ENCODE data around the gene SMARCD1.

Gene SMARCD1

DNA sequence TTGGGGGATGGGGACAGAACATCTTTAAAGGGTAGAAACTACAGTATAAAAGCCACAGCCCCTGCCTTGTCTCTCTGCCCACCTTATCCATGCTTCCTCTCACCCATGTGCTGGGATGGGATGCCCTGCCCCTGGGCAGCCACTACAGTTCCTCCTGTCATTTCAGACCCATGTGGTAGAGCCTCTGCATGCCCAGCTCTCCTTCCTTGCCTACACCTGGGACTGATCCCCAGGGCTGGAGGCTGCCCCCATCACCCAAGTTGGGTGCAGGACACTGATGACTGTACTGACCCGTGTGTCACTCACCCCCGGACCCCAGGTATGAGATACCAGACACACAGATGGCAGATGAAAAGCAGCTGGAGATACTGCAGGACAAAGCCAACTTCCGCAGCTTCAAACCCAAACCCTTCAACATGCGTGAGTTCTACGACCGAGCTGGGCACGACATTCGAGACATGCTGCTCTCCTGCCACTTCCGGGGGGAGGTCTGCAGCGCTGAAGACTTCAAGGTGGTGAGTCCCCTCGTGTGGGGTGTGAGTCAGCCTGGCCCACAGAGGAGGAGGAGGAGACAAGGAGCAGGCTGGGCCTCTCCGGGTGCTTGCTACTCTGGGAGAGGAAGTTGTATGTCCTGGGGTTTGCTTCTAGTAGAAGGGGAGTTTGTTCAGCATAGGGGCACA lies 25.6 kb upstream of the SMARCD1 start:
- no peaks in the 10 kb centered on the region for H3K9me3 ChIP-seq (ENCODE audit: control insufficient read depth, low read length)
- peaks cover 16% of the 10 kb centered on the region for H3K4me1 ChIP-seq (ENCODE audit: control insufficient read depth, insufficient read depth, low read length)
- H3K36me3 ChIP-seq (ENCODE audit: control insufficient read depth, insufficient read depth, low read length) = no peaks in the 10 kb centered on the region
- H3K4me3 ChIP-seq (ENCODE audit: low read length) = no peak overlapping the region
- H3K27me3 ChIP-seq (ENCODE audit: control insufficient read depth, insufficient read depth, low read length) = peaks cover 21% of the 10 kb centered on the region
- H3K9ac ChIP-seq (ENCODE audit: low read length) = no peak overlapping the region

DNA sequence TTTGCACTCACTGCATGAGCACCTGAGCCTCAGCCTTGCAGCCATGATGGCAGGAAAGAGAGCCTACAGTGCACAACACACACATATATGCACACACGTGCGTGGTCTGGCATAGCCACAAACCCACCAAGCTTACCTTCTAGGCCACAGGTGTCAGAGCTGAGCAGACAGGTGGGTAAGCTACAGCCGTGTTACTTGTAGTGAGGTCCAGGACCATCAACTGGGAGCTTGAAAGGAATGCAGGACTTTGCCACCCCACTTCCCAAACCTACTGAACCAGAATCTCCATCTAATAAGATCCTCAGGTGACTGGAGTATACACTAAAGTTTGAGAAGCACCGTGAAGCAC lies 25.0 kb upstream of the SMARCD1 start:
- H3K27me3 ChIP-seq (ENCODE audit: control insufficient read depth, insufficient read depth, low read length) = peaks cover 21% of the 10 kb centered on the region
- H3K9ac ChIP-seq (ENCODE audit: low read length) = no peak overlapping the region
- H3K4me1 ChIP-seq (ENCODE audit: control insufficient read depth, insufficient read depth, low read length) = peaks cover 16% of the 10 kb centered on the region
- no peaks in the 10 kb centered on the region for H3K9me3 ChIP-seq (ENCODE audit: control insufficient read depth, low read length)
- H3K36me3 ChIP-seq (ENCODE audit: control insufficient read depth, insufficient read depth, low read length) = no peaks in the 10 kb centered on the region
- H3K4me3 ChIP-seq (ENCODE audit: low read length) = no peak overlapping the region

DNA sequence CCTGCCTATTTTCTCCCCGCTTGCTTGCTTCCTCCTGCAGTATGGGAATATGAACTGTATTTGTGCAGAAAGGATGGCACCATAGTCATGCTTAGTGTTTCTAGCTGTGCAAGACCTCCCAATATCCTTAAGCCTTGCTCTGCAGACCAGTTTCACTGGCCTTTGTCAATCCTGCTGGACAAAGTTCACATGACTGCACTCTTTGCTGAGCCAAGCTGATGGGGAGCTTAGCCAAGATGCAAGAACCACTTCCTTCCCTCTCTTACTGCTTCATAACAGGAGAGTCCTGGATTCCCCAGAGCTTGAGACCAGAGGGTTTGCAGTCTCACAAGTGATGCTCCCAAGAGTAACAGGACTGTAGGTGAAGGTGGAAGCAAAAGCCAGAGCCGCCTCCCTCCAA lies 24.0 kb upstream of the SMARCD1 start:
- peaks cover 9% of the 10 kb centered on the region for H3K4me1 ChIP-seq (ENCODE audit: control insufficient read depth, insufficient read depth, low read length)
- no peak overlapping the region for H3K9ac ChIP-seq (ENCODE audit: low read length)
- H3K4me3 ChIP-seq (ENCODE audit: low read length) = no peak overlapping the region
- no peaks in the 10 kb centered on the region for H3K36me3 ChIP-seq (ENCODE audit: control insufficient read depth, insufficient read depth, low read length)
- H3K27me3 ChIP-seq (ENCODE audit: control insufficient read depth, insufficient read depth, low read length) = peaks cover 19% of the 10 kb centered on the region
- H3K9me3 ChIP-seq (ENCODE audit: control insufficient read depth, low read length) = no peaks in the 10 kb centered on the region

DNA sequence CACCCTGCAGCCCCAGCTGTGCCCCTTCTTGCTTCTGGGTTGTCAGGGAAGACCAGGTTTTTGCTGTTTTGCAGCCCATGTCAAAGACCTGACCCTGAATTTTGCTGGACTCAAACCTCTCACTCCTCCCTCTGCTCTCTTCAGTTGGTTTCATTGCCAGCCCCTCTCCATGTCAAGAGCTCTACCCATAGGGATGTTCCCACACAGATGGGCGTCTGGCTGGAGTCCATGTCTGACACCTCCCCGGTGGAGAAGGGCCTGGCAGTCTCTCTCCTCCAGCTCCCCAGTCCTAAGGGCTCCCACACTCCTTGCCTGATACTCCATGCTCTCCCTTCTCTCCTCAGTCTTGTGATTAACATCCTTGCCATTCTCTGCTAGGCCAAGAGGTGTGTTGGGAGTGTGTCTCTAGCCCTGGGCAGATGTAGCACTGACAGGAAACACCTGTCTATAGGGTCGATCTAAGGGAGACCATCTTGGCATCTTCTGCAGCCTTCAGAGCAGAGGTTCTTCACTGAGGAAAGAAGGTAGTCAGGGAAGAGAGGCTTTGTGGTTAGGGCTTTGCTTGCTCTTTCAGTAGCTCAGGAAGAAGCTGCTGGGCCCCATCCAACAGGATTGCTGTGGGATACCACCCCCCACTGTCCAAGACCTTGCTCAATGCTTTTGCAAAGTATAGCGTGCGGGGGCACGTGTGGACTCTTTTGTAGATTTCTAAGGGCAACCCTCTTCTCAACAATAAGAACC lies 23.0 kb upstream of the SMARCD1 start:
- Histone ChIP-seq H3K9ac (ENCODE audit: low read length) (no peak overlapping the region), H3K36me3 (ENCODE audit: control insufficient read depth, insufficient read depth, low read length) (no peaks in the 10 kb centered on the region), H3K27me3 (ENCODE audit: control insufficient read depth, insufficient read depth, low read length) (peaks cover 9% of the 10 kb centered on the region), H3K4me3 (ENCODE audit: low read length) (no peak overlapping the region), H3K9me3 (ENCODE audit: control insufficient read depth, low read length) (no peaks in the 10 kb centered on the region), H3K4me1 (ENCODE audit: control insufficient read depth, insufficient read depth, low read length) (no peaks in the 10 kb centered on the region)

DNA sequence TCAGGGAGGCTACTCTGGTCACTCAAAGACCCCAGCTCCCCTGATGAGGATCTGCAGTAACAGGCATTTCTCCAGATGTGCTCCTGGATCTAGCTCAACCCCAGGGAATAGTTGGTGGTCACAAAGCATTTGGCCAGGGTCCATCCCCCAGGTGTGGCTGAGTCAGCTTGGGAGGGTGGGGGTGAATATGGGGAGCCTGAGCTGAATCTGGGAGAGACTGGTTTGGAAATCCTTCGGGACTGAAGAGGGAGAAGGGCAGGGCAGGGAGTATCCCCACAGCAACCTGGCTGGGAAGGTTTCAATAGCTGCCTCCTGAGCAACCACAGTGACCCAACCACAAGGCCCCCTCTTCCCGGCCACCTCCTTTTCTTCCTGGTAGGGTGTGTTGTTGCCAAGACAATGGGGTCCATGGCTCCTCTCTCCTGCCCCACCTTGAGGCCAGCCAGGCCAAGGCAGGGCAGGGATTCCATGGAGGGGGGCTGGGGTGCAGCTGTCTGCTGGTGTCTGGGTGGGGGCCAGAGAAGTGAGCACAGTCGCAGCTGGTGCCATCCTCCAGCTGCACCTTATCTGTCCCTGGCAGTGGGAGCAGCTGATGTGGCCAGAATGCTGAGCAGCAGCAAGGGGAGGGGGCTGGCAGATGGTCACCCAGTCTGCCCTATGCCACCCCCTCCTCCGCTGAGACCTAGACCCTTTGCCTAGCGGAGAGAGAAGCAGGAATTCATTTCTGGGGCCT lies 22.2 kb upstream of the SMARCD1 start:
- Histone ChIP-seq H3K36me3 (ENCODE audit: control insufficient read depth, insufficient read depth, low read length) (no peaks in the 10 kb centered on the region), H3K4me3 (ENCODE audit: low read length) (no peak overlapping the region), H3K4me1 (ENCODE audit: control insufficient read depth, insufficient read depth, low read length) (no peaks in the 10 kb centered on the region), H3K27me3 (ENCODE audit: control insufficient read depth, insufficient read depth, low read length) (peaks cover 8% of the 10 kb centered on the region), H3K9ac (ENCODE audit: low read length) (no peak overlapping the region), H3K9me3 (ENCODE audit: control insufficient read depth, low read length) (no peaks in the 10 kb centered on the region)

GRCh38 chr12:50065726-50066310 lies 19.3 kb upstream of the SMARCD1 start:
- H3K9me3 ChIP-seq (ENCODE audit: control insufficient read depth, low read length) = no peaks in the 10 kb centered on the region

GRCh38 chr12:50066402-50066801 lies 18.7 kb upstream of the SMARCD1 start:
- no peaks in the 10 kb centered on the region for H3K36me3 ChIP-seq (ENCODE audit: control insufficient read depth, insufficient read depth, low read length)
- peaks cover 7% of the 10 kb centered on the region for H3K4me1 ChIP-seq (ENCODE audit: control insufficient read depth, insufficient read depth, low read length)
- no peak overlapping the region for H3K4me3 ChIP-seq (ENCODE audit: low read length)
- no peaks in the 10 kb centered on the region for H3K27me3 ChIP-seq (ENCODE audit: control insufficient read depth, insufficient read depth, low read length)
- H3K9ac ChIP-seq (ENCODE audit: low read length) = no peak overlapping the region
- H3K9me3 ChIP-seq (ENCODE audit: control insufficient read depth, low read length) = no peaks in the 10 kb centered on the region

More at GRCh38 chr12:50065726-50066310, 19.3 kb upstream of the SMARCD1 start:
- Histone ChIP-seq H3K4me3 (ENCODE audit: low read length) (no peak overlapping the region), H3K9ac (ENCODE audit: low read length) (no peak overlapping the region), H3K36me3 (ENCODE audit: control insufficient read depth, insufficient read depth, low read length) (no peaks in the 10 kb centered on the region), H3K4me1 (ENCODE audit: control insufficient read depth, insufficient read depth, low read length) (peaks cover 7% of the 10 kb centered on the region), H3K27me3 (ENCODE audit: control insufficient read depth, insufficient read depth, low read length) (no peaks in the 10 kb centered on the region)

- Histone ChIP-seq H3K27me3 (ENCODE audit: control insufficient read depth, insufficient read depth, low read length) (no peaks in the 10 kb centered on the region), H3K4me1 (ENCODE audit: control insufficient read depth, insufficient read depth, low read length) (peaks cover 7% of the 10 kb centered on the region), H3K4me3 (ENCODE audit: low read length) (no peak overlapping the region), H3K9me3 (ENCODE audit: control insufficient read depth, low read length) (no peaks in the 10 kb centered on the region), H3K9ac (ENCODE audit: low read length) (no peak overlapping the region), H3K36me3 (ENCODE audit: control insufficient read depth, insufficient read depth, low read length) (no peaks in the 10 kb centered on the region)
These were observed 16.1 kb upstream of the SMARCD1 start for GRCh38 chr12:50069069-50069468.

- Histone ChIP-seq H3K9ac (ENCODE audit: low read length) (no peak overlapping the region), H3K4me1 (ENCODE audit: control insufficient read depth, insufficient read depth, low read length) (peaks cover 7% of the 10 kb centered on the region), H3K27me3 (ENCODE audit: control insufficient read depth, insufficient read depth, low read length) (no peaks in the 10 kb centered on the region), H3K9me3 (ENCODE audit: control insufficient read depth, low read length) (no peaks in the 10 kb centered on the region), H3K4me3 (ENCODE audit: low read length) (no peak overlapping the region), H3K36me3 (ENCODE audit: control insufficient read depth, insufficient read depth, low read length) (no peaks in the 10 kb centered on the region)
These were observed 15.6 kb upstream of the SMARCD1 start for GRCh38 chr12:50069539-50069938.

DNA sequence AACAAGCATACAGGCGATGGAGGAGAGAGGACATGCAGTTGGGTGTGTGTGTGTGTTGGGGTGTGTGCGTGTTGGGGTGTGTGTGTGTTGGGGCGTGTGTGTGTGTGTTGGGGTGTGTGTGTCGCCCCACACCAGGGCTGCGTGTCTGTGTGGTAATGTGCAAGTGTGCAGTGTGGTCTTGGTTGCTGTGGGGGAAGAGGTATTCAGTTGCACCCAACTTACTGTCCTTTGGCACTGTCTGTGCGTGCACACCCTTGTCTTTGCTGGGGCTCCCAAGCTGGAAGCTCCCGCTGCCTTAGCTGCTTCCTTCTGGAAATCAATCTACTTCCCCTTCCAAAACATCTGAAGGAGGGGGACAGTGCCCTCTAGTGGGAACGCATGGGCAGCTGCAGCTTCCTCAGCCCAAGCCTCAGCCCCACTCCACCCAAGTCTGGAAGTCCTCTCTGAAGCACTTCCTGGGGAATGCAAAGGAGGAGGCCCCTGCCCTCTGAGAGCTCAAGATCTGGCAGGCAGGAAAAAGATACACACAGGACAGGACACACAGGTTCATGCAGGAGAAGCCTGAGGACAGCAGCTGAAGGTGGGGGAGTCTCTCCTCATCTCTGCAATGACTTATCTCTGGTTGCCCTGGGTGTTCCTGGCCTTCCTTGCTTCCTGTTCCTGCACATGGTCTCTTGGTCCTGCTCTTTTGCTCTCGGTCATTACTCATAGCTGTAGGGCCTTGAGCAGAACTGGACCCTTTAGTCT lies 14.7 kb upstream of the SMARCD1 start:
- Histone ChIP-seq H3K27me3 (ENCODE audit: control insufficient read depth, insufficient read depth, low read length) (no peaks in the 10 kb centered on the region), H3K4me3 (ENCODE audit: low read length) (no peak overlapping the region), H3K4me1 (ENCODE audit: control insufficient read depth, insufficient read depth, low read length) (peaks cover 13% of the 10 kb centered on the region), H3K9me3 (ENCODE audit: control insufficient read depth, low read length) (no peaks in the 10 kb centered on the region), H3K9ac (ENCODE audit: low read length) (no peak overlapping the region), H3K36me3 (ENCODE audit: control insufficient read depth, insufficient read depth, low read length) (no peaks in the 10 kb centered on the region)

GRCh38 chr12:50072198-50072907 lies 12.8 kb upstream of the SMARCD1 start:
- Histone ChIP-seq H3K4me3 (ENCODE audit: low read length) (no peak overlapping the region), H3K36me3 (ENCODE audit: control insufficient read depth, insufficient read depth, low read length) (no peaks in the 10 kb centered on the region), H3K9me3 (ENCODE audit: control insufficient read depth, low read length) (no peaks in the 10 kb centered on the region), H3K9ac (ENCODE audit: low read length) (no peak overlapping the region), H3K4me1 (ENCODE audit: control insufficient read depth, insufficient read depth, low read length) (peaks cover 18% of the 10 kb centered on the region), H3K27me3 (ENCODE audit: control insufficient read depth, insufficient read depth, low read length) (no peaks in the 10 kb centered on the region)

Data from mucosa of stomach (tissue), 1 donor.